Measurements from ENCODE around the gene DCDC2C. TPM values are rescaled to one million over a fixed set of nuclear protein-coding genes. Genes with fewer than 3 reads are reported as not detected.

Gene DCDC2C
- total RNA-seq, 1 donor from 2014 or later = not detected

DNA sequence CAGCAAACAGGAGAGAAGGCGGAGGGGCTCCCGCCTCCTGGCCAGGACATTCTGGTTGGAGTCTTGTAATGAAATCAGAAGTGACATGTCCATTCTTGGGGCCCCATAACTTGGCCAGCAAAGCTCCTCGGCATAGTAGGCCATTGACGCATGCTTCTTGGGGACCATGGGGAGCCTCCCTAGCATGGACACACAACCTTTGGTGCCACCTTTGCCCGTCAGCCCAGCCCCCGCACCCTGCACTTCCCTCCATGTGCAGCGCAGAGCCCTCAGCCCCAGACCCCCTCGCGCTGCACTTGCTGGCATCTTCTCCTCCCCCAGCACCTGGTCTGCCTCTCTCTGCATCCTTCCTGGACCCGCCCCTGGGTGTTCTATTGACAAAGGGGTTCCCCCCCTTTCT is 23.1 kb downstream of the DCDC2C start:
- Mint-ChIP-seq H3K9me3 (no peaks in the 10 kb centered on the region), H3K36me3 (ENCODE audit: low read depth) (no peaks in the 10 kb centered on the region), H3K27ac (no peak overlapping the region), H3K27me3 (peaks cover 15% of the 10 kb centered on the region), H3K4me1 (no peaks in the 10 kb centered on the region), H3K4me3 (no peak overlapping the region)
- DNase-seq (no peak), ATAC-seq (ENCODE audit: low read depth) (no peak)
- intact Hi-C loops (cut with micrococcal nuclease) = no loop called here
- POLR2A ChIA-PET = no interaction called here
- TF ChIP-seq CTCF (IDR thresholded peaks at IDR 0.05) = no peak
- CTCF ChIA-PET = no interaction called here

- Mint-ChIP-seq H3K4me1 (no peaks in the 10 kb centered on the region), H3K27me3 (peaks cover 15% of the 10 kb centered on the region), H3K36me3 (ENCODE audit: low read depth) (no peaks in the 10 kb centered on the region), H3K27ac (no peak overlapping the region), H3K9me3 (no peaks in the 10 kb centered on the region), H3K4me3 (no peak overlapping the region)
- CTCF ChIA-PET = interaction anchor here (0.6 to 1.5 kb wide), 4 partner anchors 13 to 1833 kb away, joined by 3 to 6 read pairs (median 3); no protein-coding TSS in a partner anchor
- POLR2A ChIA-PET = no interaction called here
- no peak for DNase-seq
- intact Hi-C loops (cut with micrococcal nuclease) = no loop called here
- ATAC-seq (ENCODE audit: low read depth) = no peak
- TF ChIP-seq CTCF (IDR thresholded peaks at IDR 0.05) = no peak
Measured at GRCh38 chr2:3727397-3728045, 24.1 kb downstream of the DCDC2C start.

- POLR2A ChIA-PET = no interaction called here
- no peak for TF ChIP-seq CTCF (IDR thresholded peaks at IDR 0.05)
- intact Hi-C loops (cut with micrococcal nuclease) = no loop called here
- ATAC-seq (ENCODE audit: low read depth) (no peak), DNase-seq (no peak)
- Mint-ChIP-seq H3K27me3 (peaks cover 10% of the 10 kb centered on the region), H3K4me3 (no peak overlapping the region), H3K36me3 (ENCODE audit: low read depth) (no peaks in the 10 kb centered on the region), H3K27ac (no peak overlapping the region), H3K9me3 (no peaks in the 10 kb centered on the region), H3K4me1 (no peaks in the 10 kb centered on the region)
- CTCF ChIA-PET = interaction anchor here (1.0 to 1.5 kb wide), 3 partner anchors 13 to 52 kb away, joined by 3 to 6 read pairs (median 3); no protein-coding TSS in a partner anchor
Measured at GRCh38 chr2:3728104-3729054, 25.0 kb downstream of the DCDC2C start.

DNA sequence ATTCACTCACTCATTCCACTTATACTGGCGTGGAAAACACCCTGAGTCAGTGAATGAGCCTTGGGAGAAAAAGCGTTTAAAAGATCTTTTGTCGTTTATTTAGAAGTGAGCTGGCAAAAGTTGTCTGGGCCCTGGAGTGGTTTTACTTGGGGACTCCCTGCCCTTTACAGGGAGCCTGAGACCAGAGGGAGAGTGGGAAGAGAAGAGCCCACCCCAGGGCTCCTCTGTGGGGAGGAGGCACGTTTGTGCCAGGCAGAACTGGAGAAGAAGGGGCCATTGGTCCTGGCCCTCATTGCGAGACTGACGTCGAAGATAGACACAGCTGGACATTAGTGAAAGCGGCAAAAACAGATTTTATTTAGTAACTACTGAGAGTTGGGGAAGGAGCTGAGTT is 25.7 kb downstream of the DCDC2C start:
- H3K27ac Mint-ChIP-seq = no peak overlapping the region
- H3K36me3 Mint-ChIP-seq (ENCODE audit: low read depth) = no peaks in the 10 kb centered on the region
- no peak overlapping the region for H3K4me3 Mint-ChIP-seq
- DNase-seq = no peak
- peaks cover 8% of the 10 kb centered on the region for H3K27me3 Mint-ChIP-seq
- ChIA-PET POLR2A (no interaction called here), CTCF (no interaction called here)
- intact Hi-C loops (cut with micrococcal nuclease) = no loop called here
- ATAC-seq (ENCODE audit: low read depth) = no peak
- H3K9me3 Mint-ChIP-seq = no peaks in the 10 kb centered on the region
- TF ChIP-seq CTCF (IDR thresholded peaks at IDR 0.05) = no peak
- H3K4me1 Mint-ChIP-seq = no peaks in the 10 kb centered on the region

DNA sequence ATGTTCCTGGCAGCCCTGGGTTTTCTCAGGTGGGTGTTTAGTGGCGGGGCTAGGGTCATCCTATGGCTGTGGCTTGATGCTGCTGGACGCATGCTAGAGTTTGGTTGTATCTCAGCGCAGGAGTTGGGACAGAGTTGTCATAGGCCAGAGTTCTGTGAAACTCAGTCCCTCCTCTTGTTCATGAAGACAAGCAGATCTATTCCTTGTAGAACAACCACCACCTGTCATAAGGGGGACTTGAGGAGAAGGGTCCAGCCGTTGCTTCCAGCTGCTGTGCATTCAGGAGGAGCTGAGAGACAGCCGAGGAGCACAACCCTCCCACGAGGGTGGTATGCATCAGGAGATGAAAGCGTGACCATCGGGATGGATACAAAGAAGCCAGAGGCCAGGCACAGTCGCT is 26.4 kb downstream of the DCDC2C start:
- intact Hi-C loops (cut with micrococcal nuclease) = no loop called here
- TF ChIP-seq CTCF (IDR thresholded peaks at IDR 0.05) = no peak
- ATAC-seq (ENCODE audit: low read depth) = no peak
- H3K4me1 Mint-ChIP-seq = no peaks in the 10 kb centered on the region
- CTCF ChIA-PET = no interaction called here
- POLR2A ChIA-PET = no interaction called here
- no peaks in the 10 kb centered on the region for H3K9me3 Mint-ChIP-seq
- H3K27ac Mint-ChIP-seq = no peak overlapping the region
- no peak for DNase-seq
- no peak overlapping the region for H3K4me3 Mint-ChIP-seq
- peaks cover 8% of the 10 kb centered on the region for H3K27me3 Mint-ChIP-seq
- H3K36me3 Mint-ChIP-seq (ENCODE audit: low read depth) = no peaks in the 10 kb centered on the region

All from activated B cell treated with CpG ODN at 0.5 μM for 24 hours (primary cell).